ENCODE measurements around the gene MCF2L. TPM values are rescaled to one million over a fixed set of nuclear protein-coding genes. Genes with fewer than 3 reads are reported as not detected.

The MCF2L gene
- total RNA-seq, 1 donor from 2014 or later, result 16.5 TPM

Other genes starting within 250 kb of the MCF2L start
- gene F7, start 136.6 kb downstream of the MCF2L start, total RNA-seq (ENCODE audit: unreplicated experiment), result not detected
- 0.23 TPM for gene F10, start 153.6 kb downstream of the MCF2L start, total RNA-seq (ENCODE audit: unreplicated experiment)
- not detected for gene PROZ, start 189.4 kb downstream of the MCF2L start, total RNA-seq (ENCODE audit: unreplicated experiment)
- gene PCID2, start 239.5 kb downstream of the MCF2L start, total RNA-seq (ENCODE audit: unreplicated experiment), result 44.3 TPM
- gene CUL4A, start 240.4 kb downstream of the MCF2L start, total RNA-seq (ENCODE audit: unreplicated experiment), result 55.8 TPM